Measurements from ENCODE around the gene ZNF524.
A peak's percentile ranks its signal among the peaks of the same experiment; 100 is the strongest.

The ZNF524 gene

GRCh38 chr19:55625004-55625326, 24.9 kb downstream of the ZNF524 start:
- Histone ChIP-seq H3K36me3 (ENCODE audit: control insufficient read depth, low read depth, low read length) (no peaks in the 10 kb centered on the region), H3K4me3 (ENCODE audit: low read length) (peak overlapping the region; percentile 64), H3K9me3 (ENCODE audit: control insufficient read depth, low read depth, low read length) (no peaks in the 10 kb centered on the region), H3K27ac (ENCODE audit: low read length) (peak overlapping the region; percentile 21), H3K4me1 (ENCODE audit: control insufficient read depth, low read depth, low read length) (no peaks in the 10 kb centered on the region), H3K27me3 (ENCODE audit: control insufficient read depth, insufficient read depth, low read length) (no peaks in the 10 kb centered on the region), H3K9ac (ENCODE audit: low read length) (peak overlapping the region; percentile 49)

- no peaks in the 10 kb centered on the region for H3K27me3 ChIP-seq (ENCODE audit: control insufficient read depth, insufficient read depth, low read length)
- H3K4me3 ChIP-seq (ENCODE audit: low read length), result no peak overlapping the region
- no peaks in the 10 kb centered on the region for H3K36me3 ChIP-seq (ENCODE audit: control insufficient read depth, low read depth, low read length)
- H3K9me3 ChIP-seq (ENCODE audit: control insufficient read depth, low read depth, low read length), result no peaks in the 10 kb centered on the region
- H3K4me1 ChIP-seq (ENCODE audit: control insufficient read depth, low read depth, low read length), result no peaks in the 10 kb centered on the region
- H3K27ac ChIP-seq (ENCODE audit: low read length), result no peak overlapping the region
- H3K9ac ChIP-seq (ENCODE audit: low read length), result no peak overlapping the region
These were observed 26.3 kb downstream of the ZNF524 start for GRCh38 chr19:55626350-55626749.

GRCh38 chr19:55632463-55632834, 32.4 kb downstream of the ZNF524 start:
- Histone ChIP-seq H3K4me3 (ENCODE audit: low read length) (no peak overlapping the region), H3K27ac (ENCODE audit: low read length) (no peak overlapping the region), H3K4me1 (ENCODE audit: control insufficient read depth, low read depth, low read length) (no peaks in the 10 kb centered on the region), H3K9ac (ENCODE audit: low read length) (no peak overlapping the region), H3K36me3 (ENCODE audit: control insufficient read depth, low read depth, low read length) (no peaks in the 10 kb centered on the region), H3K27me3 (ENCODE audit: control insufficient read depth, insufficient read depth, low read length) (no peaks in the 10 kb centered on the region), H3K9me3 (ENCODE audit: control insufficient read depth, low read depth, low read length) (no peaks in the 10 kb centered on the region)

GRCh38 chr19:55633861-55634260, 33.8 kb downstream of the ZNF524 start:
- H3K4me1 ChIP-seq (ENCODE audit: control insufficient read depth, low read depth, low read length), result no peaks in the 10 kb centered on the region
- H3K27me3 ChIP-seq (ENCODE audit: control insufficient read depth, insufficient read depth, low read length), result no peaks in the 10 kb centered on the region
- H3K4me3 ChIP-seq (ENCODE audit: low read length), result no peak overlapping the region
- no peak overlapping the region for H3K9ac ChIP-seq (ENCODE audit: low read length)
- H3K9me3 ChIP-seq (ENCODE audit: control insufficient read depth, low read depth, low read length), result no peaks in the 10 kb centered on the region
- no peaks in the 10 kb centered on the region for H3K36me3 ChIP-seq (ENCODE audit: control insufficient read depth, low read depth, low read length)
- no peak overlapping the region for H3K27ac ChIP-seq (ENCODE audit: low read length)

GRCh38 chr19:55635334-55635717, 35.2 kb downstream of the ZNF524 start:
- Histone ChIP-seq H3K9ac (ENCODE audit: low read length) (peak overlapping the region; percentile 88), H3K36me3 (ENCODE audit: control insufficient read depth, low read depth, low read length) (no peaks in the 10 kb centered on the region), H3K4me1 (ENCODE audit: control insufficient read depth, low read depth, low read length) (no peaks in the 10 kb centered on the region), H3K9me3 (ENCODE audit: control insufficient read depth, low read depth, low read length) (no peaks in the 10 kb centered on the region), H3K27me3 (ENCODE audit: control insufficient read depth, insufficient read depth, low read length) (no peaks in the 10 kb centered on the region), H3K4me3 (ENCODE audit: low read length) (peak overlapping the region; percentile 91), H3K27ac (ENCODE audit: low read length) (peak overlapping the region; percentile 50)

GRCh38 chr19:55635856-55636440, 35.9 kb downstream of the ZNF524 start:
- Histone ChIP-seq H3K4me3 (ENCODE audit: low read length) (peak overlapping the region; percentile 91), H3K27ac (ENCODE audit: low read length) (no peak overlapping the region), H3K9me3 (ENCODE audit: control insufficient read depth, low read depth, low read length) (no peaks in the 10 kb centered on the region), H3K9ac (ENCODE audit: low read length) (peak overlapping the region; percentile 88), H3K4me1 (ENCODE audit: control insufficient read depth, low read depth, low read length) (no peaks in the 10 kb centered on the region), H3K36me3 (ENCODE audit: control insufficient read depth, low read depth, low read length) (no peaks in the 10 kb centered on the region), H3K27me3 (ENCODE audit: control insufficient read depth, insufficient read depth, low read length) (no peaks in the 10 kb centered on the region)

GRCh38 chr19:55636723-55637122, 36.6 kb downstream of the ZNF524 start:
- no peaks in the 10 kb centered on the region for H3K36me3 ChIP-seq (ENCODE audit: control insufficient read depth, low read depth, low read length)
- no peaks in the 10 kb centered on the region for H3K9me3 ChIP-seq (ENCODE audit: control insufficient read depth, low read depth, low read length)
- no peaks in the 10 kb centered on the region for H3K27me3 ChIP-seq (ENCODE audit: control insufficient read depth, insufficient read depth, low read length)
- no peak overlapping the region for H3K27ac ChIP-seq (ENCODE audit: low read length)
- no peak overlapping the region for H3K4me3 ChIP-seq (ENCODE audit: low read length)
- H3K4me1 ChIP-seq (ENCODE audit: control insufficient read depth, low read depth, low read length), result no peaks in the 10 kb centered on the region
- no peak overlapping the region for H3K9ac ChIP-seq (ENCODE audit: low read length)

- Histone ChIP-seq H3K4me1 (ENCODE audit: control insufficient read depth, low read depth, low read length) (no peaks in the 10 kb centered on the region), H3K9me3 (ENCODE audit: control insufficient read depth, low read depth, low read length) (no peaks in the 10 kb centered on the region), H3K36me3 (ENCODE audit: control insufficient read depth, low read depth, low read length) (no peaks in the 10 kb centered on the region), H3K9ac (ENCODE audit: low read length) (no peak overlapping the region), H3K4me3 (ENCODE audit: low read length) (no peak overlapping the region), H3K27ac (ENCODE audit: low read length) (no peak overlapping the region), H3K27me3 (ENCODE audit: control insufficient read depth, insufficient read depth, low read length) (no peaks in the 10 kb centered on the region)
These were observed 37.4 kb downstream of the ZNF524 start for GRCh38 chr19:55637534-55637933.

GRCh38 chr19:55638864-55639359, 38.8 kb downstream of the ZNF524 start:
- Histone ChIP-seq H3K9me3 (ENCODE audit: control insufficient read depth, low read depth, low read length) (no peaks in the 10 kb centered on the region), H3K27me3 (ENCODE audit: control insufficient read depth, insufficient read depth, low read length) (no peaks in the 10 kb centered on the region), H3K9ac (ENCODE audit: low read length) (no peak overlapping the region), H3K36me3 (ENCODE audit: control insufficient read depth, low read depth, low read length) (no peaks in the 10 kb centered on the region), H3K4me1 (ENCODE audit: control insufficient read depth, low read depth, low read length) (peaks cover 7% of the 10 kb centered on the region), H3K4me3 (ENCODE audit: low read length) (no peak overlapping the region), H3K27ac (ENCODE audit: low read length) (no peak overlapping the region)

- Histone ChIP-seq H3K9me3 (ENCODE audit: control insufficient read depth, low read depth, low read length) (no peaks in the 10 kb centered on the region), H3K4me1 (ENCODE audit: control insufficient read depth, low read depth, low read length) (peaks cover 7% of the 10 kb centered on the region), H3K27ac (ENCODE audit: low read length) (no peak overlapping the region), H3K27me3 (ENCODE audit: control insufficient read depth, insufficient read depth, low read length) (no peaks in the 10 kb centered on the region), H3K4me3 (ENCODE audit: low read length) (peak overlapping the region; percentile 88), H3K9ac (ENCODE audit: low read length) (peak overlapping the region; percentile 92), H3K36me3 (ENCODE audit: control insufficient read depth, low read depth, low read length) (peaks cover 6% of the 10 kb centered on the region)
These were observed 40.0 kb downstream of the ZNF524 start for GRCh38 chr19:55640043-55640576.

GRCh38 chr19:55640577-55641425, 40.7 kb downstream of the ZNF524 start, which contains the start of gene ZNF580:
TSS of gene ZNF580 (plus strand) at chr19:55641002. CDS start at chr19:55642509, 1,507 bp downstream.
- Histone ChIP-seq H3K9me3 (ENCODE audit: control insufficient read depth, low read depth, low read length) (no peaks in the 10 kb centered on the region), H3K36me3 (ENCODE audit: control insufficient read depth, low read depth, low read length) (peaks cover 13% of the 10 kb centered on the region), H3K27ac (ENCODE audit: low read length) (peak within 1 kb of the TSS; percentile 57), H3K4me1 (ENCODE audit: control insufficient read depth, low read depth, low read length) (peaks cover 7% of the 10 kb centered on the region), H3K4me3 (ENCODE audit: low read length) (peak within 1 kb of the TSS; percentile 88), H3K9ac (ENCODE audit: low read length) (peak within 1 kb of the TSS; percentile 92), H3K27me3 (ENCODE audit: control insufficient read depth, insufficient read depth, low read length) (no peaks in the 10 kb centered on the region)

All from iPS-18a (cell line).